CD4-positive, alpha-beta T cell treated with Interleukin-15 for 4 hours (primary cell): ENCODE measurements around the gene TTC1.
"Not testable (repeated sequence)": the region's sequence is repeated elsewhere in the genome, so short reads cannot be mapped to it uniquely, and the experiment has no call there.

Experiments
- DNase-seq: peaks from one replicate; pipeline ENCODE4 v3.0.0-alpha.2; 2020; ENCODE audit warnings: low spot score

TTC1 gene

DNA sequence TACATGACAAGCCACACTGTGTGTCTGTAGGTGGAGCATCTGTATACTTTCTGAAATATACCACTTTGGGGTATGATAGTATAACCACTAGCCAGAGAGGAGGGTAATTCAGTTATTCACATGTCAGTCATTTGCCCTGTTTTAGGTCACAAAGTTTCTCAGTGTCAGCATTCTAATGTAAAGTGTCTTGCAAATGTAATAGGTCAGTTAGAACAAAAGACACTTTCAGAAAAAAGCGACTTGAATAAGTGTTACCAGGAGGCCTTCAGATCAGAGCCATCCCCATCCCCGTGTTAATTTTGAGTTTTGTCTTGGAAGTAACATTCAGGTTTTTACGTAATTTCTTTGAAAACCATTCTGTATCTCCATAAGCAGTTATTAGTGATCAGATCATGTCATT, 33.7 kb downstream of the TTC1 start:
- no peak for DNase-seq

GRCh38 chr5:160044391-160044804, 35.5 kb downstream of the TTC1 start:
- DNase-seq: peak; percentile 22

DNA sequence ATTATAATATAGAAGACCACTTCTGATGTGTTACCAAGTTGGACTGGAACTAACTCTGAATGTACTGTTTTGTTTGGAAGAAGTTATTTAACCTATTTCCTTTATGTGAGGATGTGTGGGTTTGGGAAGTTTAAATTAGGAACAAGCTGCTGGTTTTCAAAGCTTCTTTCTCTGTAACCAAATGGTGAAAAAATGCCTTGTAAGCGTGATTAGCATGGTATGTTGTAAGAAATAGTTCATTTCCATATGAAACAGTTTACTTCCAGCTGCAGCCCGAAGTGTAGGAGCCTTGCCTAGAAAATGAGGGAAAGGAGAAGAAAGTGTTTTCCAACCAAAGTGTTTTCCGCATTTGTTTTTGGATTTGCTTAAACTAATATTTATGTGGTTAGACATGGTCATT, 36.0 kb downstream of the TTC1 start:
- no peak for DNase-seq

GRCh38 chr5:160047423-160047822, 38.5 kb downstream of the TTC1 start:
- DNase-seq: no peak

DNA sequence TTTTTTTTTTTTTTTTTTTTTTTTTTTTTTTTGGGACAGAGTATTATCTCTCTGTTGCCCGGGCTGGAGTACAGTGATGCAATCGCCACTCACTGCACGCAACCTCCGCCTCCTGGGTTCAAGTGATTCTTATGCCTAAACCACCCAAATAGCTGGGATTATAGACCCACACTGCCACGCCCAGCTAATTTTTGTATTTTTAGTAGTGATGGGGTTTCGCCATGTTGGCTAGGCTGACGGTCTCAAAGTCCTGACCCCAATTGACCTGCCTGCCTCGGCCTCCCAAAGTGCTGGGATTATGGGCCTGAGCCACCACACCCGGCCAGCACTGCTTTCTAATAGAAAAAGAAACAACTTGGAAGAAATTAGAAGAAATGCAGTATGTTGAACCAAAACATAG, 39.2 kb downstream of the TTC1 start:
- DNase-seq: no peak

DNA sequence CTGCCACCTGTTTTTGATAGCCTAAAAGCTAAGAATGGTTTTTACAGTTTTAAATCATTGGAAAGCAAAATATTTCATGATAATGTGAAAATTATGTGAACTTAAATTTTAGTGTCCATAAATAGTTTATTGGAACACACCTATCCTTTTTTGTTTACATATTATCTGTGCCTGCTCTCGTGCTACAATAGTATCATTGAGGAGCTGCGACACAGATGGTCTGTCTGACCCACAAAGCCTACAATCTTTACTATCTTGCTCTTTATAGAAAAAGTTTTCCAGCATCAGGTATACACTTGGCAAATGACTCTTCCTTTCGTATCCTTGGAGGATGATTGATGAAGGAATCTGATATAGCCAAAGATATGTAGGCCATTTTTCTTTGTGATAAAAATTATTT, 40.2 kb downstream of the TTC1 start:
- DNase-seq: no peak

- no peak for DNase-seq
These were observed 45.1 kb downstream of the TTC1 start for GRCh38 chr5:160054047-160054446.

GRCh38 chr5:160054831-160055230, 45.9 kb downstream of the TTC1 start:
- no peak for DNase-seq

DNA sequence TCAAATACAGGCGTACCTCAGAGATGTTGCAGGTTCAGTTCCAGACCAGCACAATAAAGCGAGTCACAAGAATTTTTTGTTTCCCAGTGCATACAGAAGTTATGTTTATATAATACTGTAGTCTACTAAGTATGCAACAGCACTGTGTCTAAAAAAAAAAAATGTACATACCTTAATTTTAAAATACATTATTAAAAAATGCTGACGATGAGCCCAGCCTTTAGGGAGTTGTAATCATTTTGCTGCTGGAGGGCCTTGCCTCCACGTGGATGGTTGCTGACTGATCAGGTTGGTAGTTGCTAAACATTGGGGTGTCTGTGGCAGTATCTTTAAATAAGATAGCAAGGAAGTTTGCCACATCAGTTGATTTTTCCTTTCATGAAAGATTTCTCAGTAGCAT, 48.3 kb downstream of the TTC1 start:
- DNase-seq: no peak

DNA sequence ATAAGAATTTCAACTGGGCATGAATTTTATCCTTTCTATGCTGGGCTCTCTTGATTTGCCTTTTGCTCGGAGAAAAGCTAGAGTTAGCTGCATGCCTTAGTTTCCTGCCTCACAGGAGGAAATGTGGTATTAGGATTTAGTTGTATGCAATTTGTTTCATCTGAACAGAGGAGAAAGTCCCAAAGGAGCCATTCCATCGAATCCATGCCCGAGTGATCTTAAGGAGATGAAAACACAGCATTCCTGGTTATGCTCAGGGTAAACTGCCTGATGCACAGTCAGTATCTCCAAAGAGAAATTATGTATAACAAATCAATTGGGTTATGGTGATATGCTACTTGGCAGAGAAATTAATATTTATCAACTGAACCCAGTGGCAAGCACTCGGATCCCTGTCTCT, 51.1 kb downstream of the TTC1 start:
- DNase-seq: no peak

DNA sequence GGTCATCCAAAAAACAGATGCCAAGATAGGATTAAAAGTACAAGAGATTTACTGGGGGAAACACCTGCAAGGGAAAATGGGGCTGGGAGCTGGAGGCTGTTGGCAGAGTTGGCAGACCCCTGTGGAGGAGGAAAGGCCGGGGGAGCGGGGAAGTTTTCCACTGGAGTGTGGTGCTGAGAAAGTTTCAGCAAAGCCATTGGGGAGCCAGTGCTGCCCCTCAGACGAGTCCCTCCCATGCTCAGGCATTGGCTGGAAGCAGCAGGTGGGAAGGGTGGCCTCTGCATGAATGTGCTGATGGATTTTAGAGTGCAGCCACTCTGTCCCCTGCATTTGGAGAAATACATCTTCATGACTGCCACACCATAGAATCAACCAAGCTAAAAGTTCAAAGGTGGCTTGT, 52.8 kb downstream of the TTC1 start:
- DNase-seq: no peak

GRCh38 chr5:160064417-160064810, 55.5 kb downstream of the TTC1 start:
- DNase-seq: no peak

DNA sequence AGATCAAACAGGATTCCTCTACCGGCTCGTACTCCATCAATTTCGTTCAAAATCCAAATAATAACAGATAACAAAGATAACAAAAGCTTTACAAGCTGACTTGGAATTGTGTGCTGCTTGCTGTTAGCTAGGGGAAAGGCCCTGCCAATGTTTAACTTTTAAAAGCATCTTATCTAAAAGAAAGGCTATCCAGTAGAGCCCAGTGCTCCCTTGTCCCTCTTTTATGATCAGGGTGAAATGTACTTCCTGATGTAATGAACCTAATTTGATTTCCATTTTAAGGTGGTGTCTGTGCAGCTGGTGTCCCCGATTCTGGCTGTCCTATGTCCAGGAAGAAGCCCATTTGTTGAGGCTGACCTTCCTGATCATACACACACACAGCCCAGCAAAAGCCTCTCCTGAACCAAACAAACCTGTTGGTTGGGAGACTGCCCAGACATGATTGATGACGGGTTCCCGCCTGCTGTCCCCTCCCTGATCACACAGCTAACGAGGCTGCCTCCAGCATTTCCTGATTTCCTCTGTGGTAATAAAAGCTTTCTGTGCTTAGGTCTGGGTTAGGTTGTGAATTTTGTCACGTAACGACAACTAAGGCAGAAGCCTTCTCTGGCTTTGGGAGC, 56.2 kb downstream of the TTC1 start:
- DNase-seq: no peak

DNA sequence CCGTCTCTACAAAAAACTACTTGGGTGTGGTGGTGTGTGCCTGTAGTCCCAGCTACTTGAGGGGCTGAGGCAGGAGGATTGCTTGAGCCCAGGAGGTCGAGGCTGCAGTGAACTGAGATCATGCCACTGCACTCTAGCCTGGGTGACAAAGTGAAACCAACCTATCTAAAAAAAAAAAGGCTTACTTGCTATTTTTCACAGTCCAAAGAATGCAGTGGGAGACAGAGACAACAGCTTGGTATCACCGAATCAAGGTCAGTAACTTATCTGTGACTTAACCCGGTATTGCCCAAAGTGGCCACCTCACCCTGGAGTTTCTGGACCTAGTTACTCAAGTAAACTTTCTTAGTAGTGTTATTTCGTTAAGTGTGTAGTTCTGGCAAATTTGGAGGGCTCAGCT, 60.2 kb downstream of the TTC1 start:
- not testable (repeated sequence) for DNase-seq

GRCh38 chr5:160071516-160071915, 62.6 kb downstream of the TTC1 start:
- DNase-seq: no peak

GRCh38 chr5:160071916-160072315, 63.0 kb downstream of the TTC1 start:
- no peak for DNase-seq

- DNase-seq: no peak
These were observed 66.1 kb downstream of the TTC1 start for GRCh38 chr5:160075073-160075472.

GRCh38 chr5:160076997-160077396, 68.1 kb downstream of the TTC1 start:
- no peak for DNase-seq

DNA sequence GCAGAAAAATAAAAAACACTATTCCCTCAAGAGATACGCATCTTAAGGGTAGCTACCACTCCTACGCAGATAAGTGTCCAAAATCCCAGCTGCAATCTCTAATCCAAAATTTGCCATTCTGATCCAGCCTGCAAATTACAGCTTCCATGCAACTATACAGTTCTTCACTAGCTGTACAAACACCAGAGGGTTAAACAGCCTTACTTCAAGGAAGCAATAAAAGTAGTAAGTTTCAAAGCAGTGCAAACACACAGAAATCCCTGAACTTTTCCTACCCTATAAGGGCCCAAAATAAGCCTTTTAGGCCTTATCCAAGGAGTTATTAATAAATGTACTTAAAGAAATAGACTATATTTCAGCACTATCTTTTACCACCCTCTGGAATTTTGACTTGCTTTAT, 70.8 kb downstream of the TTC1 start:
- DNase-seq: no peak

DNA sequence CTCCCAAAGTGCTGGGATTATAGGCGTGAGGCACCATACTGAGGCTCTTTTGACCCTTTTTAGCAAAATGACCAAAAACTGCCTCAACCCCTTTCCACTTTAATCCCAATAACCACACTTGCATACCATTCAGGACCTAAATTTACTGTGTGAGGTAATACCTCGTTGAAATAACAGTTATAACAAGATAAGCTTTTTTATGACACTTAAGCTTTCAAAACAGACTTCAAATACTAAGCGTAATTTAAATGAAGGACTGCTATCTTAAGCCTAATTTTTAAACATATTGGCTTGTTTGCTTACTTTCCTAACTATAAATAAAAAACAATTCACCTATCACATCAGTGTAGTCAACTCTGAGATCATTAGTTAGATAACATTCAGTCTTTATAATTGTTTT, 72.6 kb downstream of the TTC1 start:
- DNase-seq: no peak

DNA sequence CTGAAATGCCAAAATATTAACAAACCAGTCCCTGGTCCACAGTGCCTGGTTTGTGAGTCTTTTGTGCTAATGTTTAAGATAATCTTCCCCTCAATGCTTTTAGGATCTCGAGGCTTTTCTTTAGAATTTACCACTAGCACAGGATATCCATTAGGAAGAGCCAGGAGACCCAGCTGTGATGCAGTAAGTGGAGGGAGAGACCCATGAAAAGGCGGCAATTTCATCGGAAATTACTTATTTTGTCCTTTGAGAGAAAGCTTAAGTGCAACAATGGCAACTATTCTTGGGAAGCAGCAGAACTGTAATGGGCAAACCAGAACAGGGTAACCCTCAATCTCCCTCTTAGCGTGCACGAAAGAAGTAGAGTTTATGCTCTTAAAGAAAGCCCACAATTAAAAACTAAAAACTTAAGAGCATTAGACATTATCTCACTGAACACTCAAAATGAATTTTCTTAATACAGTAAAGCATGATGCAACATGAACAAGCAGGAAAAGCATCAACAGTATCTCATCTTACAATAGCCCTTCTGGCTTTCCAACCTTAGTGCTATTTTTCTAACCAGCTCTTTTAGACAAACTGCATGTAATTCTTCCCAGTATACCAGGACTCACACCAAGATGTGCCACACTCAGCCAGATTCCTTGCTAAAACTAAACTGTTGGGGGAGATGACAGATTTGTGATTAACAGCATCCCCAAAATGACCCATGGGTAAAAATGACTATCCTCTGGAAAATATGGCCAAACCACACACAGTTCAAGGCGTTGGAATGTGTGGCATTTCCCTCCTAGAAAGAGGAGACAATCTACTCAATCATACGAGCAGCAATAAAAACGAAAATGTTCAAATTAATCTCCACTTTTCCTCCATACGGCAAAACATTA, 73.9 kb downstream of the TTC1 start:
- DNase-seq: no peak

GRCh38 chr5:160083501-160083900, 74.6 kb downstream of the TTC1 start:
- DNase-seq: no peak

GRCh38 chr5:160084144-160084543, 75.2 kb downstream of the TTC1 start:
- no peak for DNase-seq

GRCh38 chr5:160087199-160087598, 78.3 kb downstream of the TTC1 start:
- no peak for DNase-seq
